GM12865 (cell line): Measurements from ENCODE around the gene HTR3D.

Experiments
- DNase-seq: peaks from one replicate; pipeline ENCODE4 v3.0.0; 2010; ENCODE audit warnings: low read depth
- H3K4me3 ChIP-seq: 2 replicates; pipeline ENCODE4 v1.5.1; 2011; ENCODE audit warnings: mild to moderate bottlenecking, low read depth, low read length, control low read depth
- TF ChIP-seq, protein P1 (sequence below): IDR thresholded peaks from 2 replicates; pipeline ENCODE4 v1.5.1; 2011; ENCODE audit warnings: low read length, control low read depth, low read depth, inconsistent platforms; ENCODE audit not compliant: insufficient read depth; ENCODE audit errors: missing control alignments

Gene HTR3D

DNA sequence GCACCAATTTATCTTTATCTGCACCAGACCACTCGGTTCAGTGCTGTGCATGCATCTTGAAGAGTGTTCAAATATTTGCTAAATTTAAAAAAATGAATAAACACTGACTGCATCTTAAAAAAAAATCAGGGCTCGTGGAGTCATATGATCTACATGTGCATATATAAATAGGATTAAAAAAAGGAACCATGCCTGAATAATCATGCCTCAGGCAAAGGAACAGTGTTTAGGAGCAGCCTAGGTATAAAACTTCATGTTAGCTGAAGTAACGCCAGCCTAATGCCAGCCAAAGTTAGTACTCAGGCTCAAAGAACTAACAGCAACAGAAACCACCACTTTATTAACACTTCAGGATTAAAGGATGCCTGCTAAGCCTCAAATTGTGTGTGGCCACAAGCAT, 23.4 kb upstream of the HTR3D start:
- no peak for DNase-seq
- TF ChIP-seq, protein P1, sequence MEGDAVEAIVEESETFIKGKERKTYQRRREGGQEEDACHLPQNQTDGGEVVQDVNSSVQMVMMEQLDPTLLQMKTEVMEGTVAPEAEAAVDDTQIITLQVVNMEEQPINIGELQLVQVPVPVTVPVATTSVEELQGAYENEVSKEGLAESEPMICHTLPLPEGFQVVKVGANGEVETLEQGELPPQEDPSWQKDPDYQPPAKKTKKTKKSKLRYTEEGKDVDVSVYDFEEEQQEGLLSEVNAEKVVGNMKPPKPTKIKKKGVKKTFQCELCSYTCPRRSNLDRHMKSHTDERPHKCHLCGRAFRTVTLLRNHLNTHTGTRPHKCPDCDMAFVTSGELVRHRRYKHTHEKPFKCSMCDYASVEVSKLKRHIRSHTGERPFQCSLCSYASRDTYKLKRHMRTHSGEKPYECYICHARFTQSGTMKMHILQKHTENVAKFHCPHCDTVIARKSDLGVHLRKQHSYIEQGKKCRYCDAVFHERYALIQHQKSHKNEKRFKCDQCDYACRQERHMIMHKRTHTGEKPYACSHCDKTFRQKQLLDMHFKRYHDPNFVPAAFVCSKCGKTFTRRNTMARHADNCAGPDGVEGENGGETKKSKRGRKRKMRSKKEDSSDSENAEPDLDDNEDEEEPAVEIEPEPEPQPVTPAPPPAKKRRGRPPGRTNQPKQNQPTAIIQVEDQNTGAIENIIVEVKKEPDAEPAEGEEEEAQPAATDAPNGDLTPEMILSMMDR, result no peak
- H3K4me3 ChIP-seq, result no peak overlapping the region

DNA sequence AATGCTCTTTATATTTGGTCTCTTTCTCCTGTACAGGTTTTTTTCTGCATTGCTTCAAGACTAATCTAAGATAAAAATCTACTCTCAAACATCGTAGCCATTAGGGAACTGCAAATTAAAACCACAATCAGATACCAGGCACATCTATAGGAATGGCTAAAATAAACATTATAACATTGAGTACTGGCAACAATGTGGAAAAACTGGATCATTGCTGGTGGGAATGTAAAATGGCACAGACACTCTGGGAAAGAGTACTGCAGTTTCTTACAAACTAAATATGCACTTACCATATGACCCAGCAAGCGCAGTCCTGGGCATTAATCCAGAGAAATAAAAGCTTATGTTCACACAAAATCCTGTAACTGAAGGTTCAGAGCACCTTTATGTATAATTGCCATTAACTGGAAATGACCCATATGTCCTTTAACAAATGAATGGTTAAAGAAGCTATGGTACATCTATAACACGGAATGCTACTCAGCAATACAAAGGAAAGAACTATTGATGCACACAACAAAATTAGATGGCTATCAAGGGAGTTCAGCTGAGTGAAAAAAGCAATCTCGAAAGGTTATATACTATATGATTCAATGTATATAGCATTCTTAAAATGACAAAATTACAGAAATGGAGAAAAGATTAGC, 20.2 kb upstream of the HTR3D start:
- DNase-seq, result no peak
- TF ChIP-seq, protein P1, result no peak
- H3K4me3 ChIP-seq, result no peak overlapping the region

DNA sequence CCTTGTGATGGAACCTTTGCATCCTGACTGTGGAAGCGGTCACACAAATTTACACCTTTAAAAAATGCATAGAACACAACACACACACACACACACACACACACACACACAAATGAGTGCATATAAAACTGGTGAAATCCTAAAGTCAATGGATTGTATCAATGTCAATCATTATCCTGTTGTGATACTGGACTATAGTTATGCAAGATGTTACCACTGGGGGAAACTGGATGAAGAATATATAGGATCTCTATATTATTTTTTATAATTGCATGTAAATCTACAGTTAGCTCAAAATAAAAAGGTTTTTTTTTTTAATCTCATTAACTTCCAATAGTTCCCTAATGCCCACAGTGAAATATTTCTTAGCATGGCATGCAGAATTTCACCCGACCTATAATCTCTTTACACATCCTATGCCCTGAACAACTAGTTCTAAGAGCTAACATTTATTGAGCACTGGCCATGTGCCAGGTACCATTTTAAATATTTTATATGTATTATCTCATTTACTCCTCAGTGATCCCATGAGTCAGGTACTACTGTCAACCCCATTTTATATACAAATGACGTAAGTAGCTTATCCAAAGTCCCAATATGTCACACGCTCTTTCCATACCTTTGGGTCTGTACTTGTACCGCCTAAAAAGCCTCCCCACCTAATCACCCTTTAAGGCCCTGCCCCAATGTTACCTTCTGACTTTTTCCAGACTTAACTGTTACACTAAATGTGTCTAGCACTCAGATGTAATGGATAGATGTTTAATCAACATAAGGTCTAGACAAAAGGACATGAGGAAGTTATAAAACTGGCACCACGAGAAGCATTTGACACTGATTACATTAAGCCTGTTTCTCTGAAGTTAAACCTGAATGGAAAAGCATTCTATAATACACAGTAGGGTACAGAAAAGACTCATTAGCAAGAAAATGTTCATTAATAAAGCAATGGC, 19.3 kb upstream of the HTR3D start:
- DNase-seq, result no peak
- H3K4me3 ChIP-seq, result no peak overlapping the region
- TF ChIP-seq, protein P1, result no peak

DNA sequence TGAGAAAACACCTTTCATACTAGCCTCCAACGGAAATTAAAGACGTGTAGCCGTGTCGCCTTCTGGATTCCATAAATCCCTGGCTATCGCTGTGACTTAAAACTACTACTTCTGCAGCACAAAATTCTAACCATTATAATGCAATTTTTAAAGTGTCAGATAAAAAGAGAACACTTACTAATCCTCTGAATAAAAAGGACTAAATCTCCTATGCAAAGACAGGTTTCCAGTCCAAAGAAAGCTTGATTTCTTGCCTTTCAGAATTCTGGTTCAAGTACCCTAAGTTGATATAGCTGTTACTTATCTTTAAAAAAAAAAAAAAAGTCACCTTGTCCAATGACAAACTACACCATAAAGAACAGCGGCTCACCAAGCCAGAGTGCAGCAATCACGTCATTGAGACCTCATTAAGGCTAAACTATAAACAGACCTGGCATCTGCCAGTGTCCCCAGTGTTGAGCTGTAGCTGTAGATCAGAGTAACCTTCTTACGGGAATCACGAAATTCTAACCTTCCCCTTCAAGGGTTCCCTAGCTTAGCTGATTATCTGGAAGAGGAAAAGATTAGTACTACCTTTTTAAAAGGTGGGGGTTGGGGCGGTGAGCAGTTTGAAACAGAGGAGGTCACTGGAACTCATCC, 16.0 kb upstream of the HTR3D start:
- DNase-seq, result no peak
- no peak overlapping the region for H3K4me3 ChIP-seq
- TF ChIP-seq, protein P1, result no peak

DNA sequence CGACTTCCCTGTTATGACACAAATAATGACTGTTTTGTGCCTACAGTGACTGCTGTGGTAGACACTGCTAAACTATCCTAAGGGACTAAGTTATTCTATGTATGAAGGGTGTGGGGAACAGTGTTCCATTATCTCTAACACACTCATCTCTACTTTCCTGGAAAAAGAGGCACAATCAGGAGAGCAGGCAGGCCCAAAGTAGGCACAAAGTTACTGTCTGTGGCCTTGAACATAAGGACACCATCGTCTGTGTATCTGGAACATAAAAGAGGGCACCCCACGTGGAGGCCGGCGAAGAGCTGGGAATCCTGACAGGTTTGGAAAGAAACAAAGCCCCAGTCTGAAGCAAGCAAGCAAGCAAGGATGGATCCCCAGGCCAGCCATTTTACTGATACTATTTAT, 15.4 kb upstream of the HTR3D start:
- TF ChIP-seq, protein P1, result no peak
- H3K4me3 ChIP-seq, result no peak overlapping the region
- no peak for DNase-seq

DNA sequence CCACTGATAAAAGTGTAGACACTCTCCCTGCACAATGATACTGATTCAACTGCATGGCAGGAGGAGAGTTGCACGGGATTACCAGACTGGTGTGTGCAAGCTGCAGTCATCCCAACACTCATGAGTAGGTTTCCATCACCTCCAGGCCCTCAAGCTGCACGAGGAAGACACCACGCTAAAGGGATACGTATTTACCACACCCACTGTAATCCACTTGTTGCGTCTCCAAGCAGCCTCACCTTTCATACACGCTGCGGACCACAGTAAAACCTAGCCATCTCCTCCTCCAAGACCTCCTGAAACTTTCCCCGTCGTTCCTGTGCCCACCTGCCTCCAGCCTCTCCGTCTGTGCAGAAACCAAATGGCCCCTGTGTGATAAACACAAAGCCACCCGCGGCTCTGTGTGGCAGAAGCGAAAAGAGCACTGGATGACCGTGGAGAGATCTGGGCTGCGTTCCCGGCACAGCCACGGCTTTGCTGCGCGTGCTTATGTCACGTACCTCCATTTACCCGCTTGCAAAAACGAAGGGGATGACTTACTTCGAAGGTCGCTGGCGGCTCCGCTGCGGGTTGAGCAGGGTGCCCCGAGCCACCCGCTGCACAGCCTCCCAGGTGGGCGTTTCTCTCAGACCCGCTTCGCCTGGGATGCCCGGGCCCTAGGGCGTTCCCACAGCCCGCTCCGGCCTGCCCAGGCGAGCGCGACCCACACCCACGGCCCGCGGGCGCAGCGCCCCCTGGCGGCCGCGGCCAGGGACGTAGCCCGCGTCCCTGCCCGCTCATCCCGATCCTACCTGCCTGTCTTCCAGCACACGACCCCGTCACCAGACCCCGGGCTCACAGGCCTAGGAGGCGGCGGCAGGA, 14.5 kb upstream of the HTR3D start:
- peak; percentile 62 for DNase-seq
- peak overlapping the region; percentile 98 for H3K4me3 ChIP-seq
- TF ChIP-seq, protein P1, result peak; percentile 91
